ENCODE measurements around the gene DLGAP1. TPM values are rescaled to one million over a fixed set of nuclear protein-coding genes. Genes with fewer than 3 reads are reported as not detected.

DLGAP1 gene
- total and polyA plus RNA-seq, 2 donors (not counting 1 experiment from before 2014, with no cell fraction given): 0.07 to 0.61 TPM

DNA sequence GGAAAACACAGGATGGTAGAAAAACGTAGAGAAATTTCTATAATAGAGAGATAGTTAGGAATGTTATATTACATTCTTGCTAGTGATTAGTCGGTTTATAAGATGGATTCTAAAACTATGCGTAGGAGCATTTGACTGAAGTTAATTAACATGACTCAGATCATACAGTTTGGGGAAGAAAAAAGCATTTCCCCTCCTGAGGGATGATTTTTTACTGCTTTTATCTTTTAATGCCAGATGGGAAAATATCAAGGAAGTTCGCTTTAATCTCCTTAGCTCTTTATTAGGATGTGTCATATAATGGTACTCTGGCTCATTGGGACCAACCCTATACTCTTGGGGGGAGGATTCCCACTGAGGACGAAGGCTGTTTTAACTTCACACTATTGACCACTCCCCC is 503.1 kb downstream of the DLGAP1 start:
- Histone ChIP-seq H3K27ac (ENCODE audit: low read length in 2 of 2) (no peak overlapping the region), H3K79me2 (ENCODE audit: control insufficient read depth, insufficient read depth, low read length) (no peaks in the 10 kb centered on the region), H3K4me1 (ENCODE audit: control insufficient read depth in 2 of 2, insufficient read depth in 2 of 2, low read length in 2 of 2) (no peaks in the 10 kb centered on the region), H2AFZ (ENCODE audit: insufficient read depth, low read depth, low read length, poor library complexity, severe bottlenecking) (no peak overlapping the region), H3K36me3 (replicated peaks in 1 of 2; ENCODE audit: control extremely low read depth in 1 of 2, control insufficient read depth in 1 of 2, extremely low read depth in 1 of 2, insufficient read depth in 2 of 2, low read length in 1 of 2) (no peaks in the 10 kb centered on the region), H3K4me3 (ENCODE audit: control extremely low read depth in 1 of 5, extremely low read depth in 1 of 5, insufficient read depth in 1 of 5, low read depth in 2 of 5, low read length in 4 of 5) (no peak overlapping the region), H3K9ac (ENCODE audit: low read length) (no peak overlapping the region), H3K27me3 (replicated peaks in 1 of 4; ENCODE audit: control extremely low read depth in 1 of 4, control insufficient read depth in 3 of 4, insufficient read depth in 4 of 4, low read length in 3 of 4) (no peaks in the 10 kb centered on the region), H3K9me3 (ENCODE audit: control extremely low read depth in 1 of 3, control insufficient read depth in 2 of 3, insufficient read depth in 1 of 3, low read length in 2 of 3) (peaks cover 0 to 3% (median 0%) of the 10 kb centered on the region in 3 donors), H3K4me2 (replicated peaks; ENCODE audit: low read depth, low read length, poor library complexity, severe bottlenecking) (no peak overlapping the region), H4K20me1 (ENCODE audit: control insufficient read depth, insufficient read depth, low read length, poor library complexity, severe bottlenecking) (no peaks in the 10 kb centered on the region)
- H3K4me1 Mint-ChIP-seq: no peaks in the 10 kb centered on the region
- ChIA-PET POLR2A (no interaction called here), CTCF (no interaction called here)
- ATAC-seq (ENCODE audit: low read depth) (no peak), DNase-seq (no peak)
- no peak overlapping the region for H3K4me3 Mint-ChIP-seq
- no peak overlapping the region for H3K27ac Mint-ChIP-seq
- no peak for TF ChIP-seq EZH2 (IDR thresholded peaks at IDR 0.05; ENCODE audit: borderline replicate concordance, insufficient read depth, low read depth, low read length, poor library complexity, severe bottlenecking)
- TF ChIP-seq, protein P1, sequence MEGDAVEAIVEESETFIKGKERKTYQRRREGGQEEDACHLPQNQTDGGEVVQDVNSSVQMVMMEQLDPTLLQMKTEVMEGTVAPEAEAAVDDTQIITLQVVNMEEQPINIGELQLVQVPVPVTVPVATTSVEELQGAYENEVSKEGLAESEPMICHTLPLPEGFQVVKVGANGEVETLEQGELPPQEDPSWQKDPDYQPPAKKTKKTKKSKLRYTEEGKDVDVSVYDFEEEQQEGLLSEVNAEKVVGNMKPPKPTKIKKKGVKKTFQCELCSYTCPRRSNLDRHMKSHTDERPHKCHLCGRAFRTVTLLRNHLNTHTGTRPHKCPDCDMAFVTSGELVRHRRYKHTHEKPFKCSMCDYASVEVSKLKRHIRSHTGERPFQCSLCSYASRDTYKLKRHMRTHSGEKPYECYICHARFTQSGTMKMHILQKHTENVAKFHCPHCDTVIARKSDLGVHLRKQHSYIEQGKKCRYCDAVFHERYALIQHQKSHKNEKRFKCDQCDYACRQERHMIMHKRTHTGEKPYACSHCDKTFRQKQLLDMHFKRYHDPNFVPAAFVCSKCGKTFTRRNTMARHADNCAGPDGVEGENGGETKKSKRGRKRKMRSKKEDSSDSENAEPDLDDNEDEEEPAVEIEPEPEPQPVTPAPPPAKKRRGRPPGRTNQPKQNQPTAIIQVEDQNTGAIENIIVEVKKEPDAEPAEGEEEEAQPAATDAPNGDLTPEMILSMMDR (IDR thresholded peaks at IDR 0.05): no peak
- no peaks in the 10 kb centered on the region for H3K27me3 Mint-ChIP-seq
- H3K9me3 Mint-ChIP-seq (ENCODE audit: insufficient read depth): peaks cover 3% of the 10 kb centered on the region
- intact Hi-C loops (cut with micrococcal nuclease): no loop called here
- no CpG with 5 or more reads among the region's 5 CpGs for WGBS (ENCODE audit: insufficient coverage)

DNA sequence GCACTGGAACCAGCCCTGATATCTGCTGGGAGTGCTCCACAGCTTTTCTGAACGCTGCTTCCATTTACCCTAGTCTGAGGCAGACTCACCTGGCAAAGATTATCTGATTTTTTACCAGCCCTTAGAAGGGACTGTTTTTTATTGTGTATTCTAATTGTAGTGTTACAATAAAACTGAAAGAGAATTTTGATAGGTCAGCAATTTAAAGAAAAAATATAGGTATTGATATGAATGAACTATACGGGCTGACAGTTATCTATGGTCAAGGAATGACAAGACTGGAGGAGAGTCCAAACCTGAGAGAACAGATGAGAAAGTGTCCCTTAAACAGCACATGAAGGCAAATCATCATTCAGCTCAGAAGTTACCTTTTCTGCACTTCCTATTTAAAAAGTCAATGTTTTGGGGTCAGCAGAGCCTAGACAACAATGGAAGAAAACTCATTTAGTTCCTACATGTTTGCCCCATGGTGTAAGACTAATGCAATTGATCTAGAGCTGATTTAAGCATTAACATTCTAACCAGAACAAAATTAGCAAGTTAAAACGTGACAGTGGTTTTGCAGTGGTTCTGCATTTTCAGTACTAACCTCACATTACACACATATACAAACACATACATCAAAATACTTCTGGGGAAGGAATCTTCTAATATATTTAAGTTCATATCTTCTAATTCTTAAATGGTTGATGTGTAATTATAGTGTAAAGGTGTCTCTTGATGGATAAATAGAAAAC is 504.3 kb downstream of the DLGAP1 start:
- ATAC-seq (ENCODE audit: low read depth) (no peak), DNase-seq (no peak)
- Mint-ChIP-seq H3K27me3 (no peaks in the 10 kb centered on the region), H3K4me3 (no peak overlapping the region), H3K4me1 (no peaks in the 10 kb centered on the region), H3K9me3 (ENCODE audit: insufficient read depth) (peaks cover 3% of the 10 kb centered on the region), H3K27ac (no peak overlapping the region)
- 83% methylated on average over 1 of the region's 3 CpGs for WGBS (ENCODE audit: insufficient coverage)
- Histone ChIP-seq H3K4me2 (replicated peaks; ENCODE audit: low read depth, low read length, poor library complexity, severe bottlenecking) (no peak overlapping the region), H3K9me3 (ENCODE audit: control extremely low read depth in 1 of 3, control insufficient read depth in 2 of 3, insufficient read depth in 1 of 3, low read length in 2 of 3) (no peaks in the 10 kb centered on the region), H2AFZ (ENCODE audit: insufficient read depth, low read depth, low read length, poor library complexity, severe bottlenecking) (no peak overlapping the region), H3K4me3 (ENCODE audit: control extremely low read depth in 1 of 5, extremely low read depth in 1 of 5, insufficient read depth in 1 of 5, low read depth in 2 of 5, low read length in 4 of 5) (no peak overlapping the region), H3K36me3 (replicated peaks in 1 of 2; ENCODE audit: control extremely low read depth in 1 of 2, control insufficient read depth in 1 of 2, extremely low read depth in 1 of 2, insufficient read depth in 2 of 2, low read length in 1 of 2) (no peaks in the 10 kb centered on the region), H3K79me2 (ENCODE audit: control insufficient read depth, insufficient read depth, low read length) (no peaks in the 10 kb centered on the region), H3K27me3 (replicated peaks in 1 of 4; ENCODE audit: control extremely low read depth in 1 of 4, control insufficient read depth in 3 of 4, insufficient read depth in 4 of 4, low read length in 3 of 4) (no peaks in the 10 kb centered on the region), H4K20me1 (ENCODE audit: control insufficient read depth, insufficient read depth, low read length, poor library complexity, severe bottlenecking) (no peaks in the 10 kb centered on the region), H3K27ac (ENCODE audit: low read length in 2 of 2) (no peak overlapping the region), H3K9ac (ENCODE audit: low read length) (no peak overlapping the region), H3K4me1 (ENCODE audit: control insufficient read depth in 2 of 2, insufficient read depth in 2 of 2, low read length in 2 of 2) (no peaks in the 10 kb centered on the region)
- intact Hi-C loops (cut with micrococcal nuclease): no loop called here
- TF ChIP-seq, protein P1 (IDR thresholded peaks at IDR 0.05): no peak
- TF ChIP-seq EZH2 (IDR thresholded peaks at IDR 0.05; ENCODE audit: borderline replicate concordance, insufficient read depth, low read depth, low read length, poor library complexity, severe bottlenecking): no peak
- ChIA-PET CTCF (no interaction called here), POLR2A (no interaction called here)
